CD4-positive, alpha-beta memory T cell (primary cell): ENCODE measurements around the gene SPG11. TPM values are rescaled to one million over a fixed set of nuclear protein-coding genes. Genes with fewer than 3 reads are reported as not detected.

ENCODE experiments used
- CTCF ChIA-PET: fragments of 350-600 bp; sonication (Branson Sonifier 250); formaldehyde crosslinking; loops from one replicate; lab custom pipeline; 2021; ENCODE audit warnings: inconsistent platforms; ENCODE audit not compliant: partially characterized antibody; lab: Charles Lee
- POLR2A ChIA-PET: fragments of 350-600 bp; sonication (Branson Sonifier 250); formaldehyde crosslinking; loops from one replicate; lab custom pipeline; 2021; ENCODE audit not compliant: partially characterized antibody; lab: Charles Lee
- DNase-seq, 5 donors: peaks; one replicate each; pipeline versions ENCODE4 v3.0.0 to v3.0.0-alpha.2; 2020 to 2022; ENCODE audit warnings: mixed read lengths in 1 of 5
- H3K27ac ChIP-seq: one replicate; pipeline ENCODE4 v1.7.0; 2013; ENCODE audit warnings: low read depth, low read length
- H3K27me3 ChIP-seq: 2 replicates; pipeline ENCODE4 v1.7.0; 2013; ENCODE audit warnings: mild to moderate bottlenecking, low read length, moderate library complexity; ENCODE audit not compliant: insufficient read depth
- H3K36me3 ChIP-seq: 2 replicates; pipeline ENCODE4 v1.7.0; 2013; ENCODE audit warnings: mild to moderate bottlenecking, low read length, moderate library complexity; ENCODE audit not compliant: insufficient read depth
- H3K4me1 ChIP-seq: 2 replicates; pipeline ENCODE4 v1.7.0; 2013; ENCODE audit warnings: mild to moderate bottlenecking, low read length, moderate library complexity; ENCODE audit not compliant: insufficient read depth
- H3K4me3 ChIP-seq, 2 donors: one replicate each; pipeline ENCODE4 v1.7.0; 2013; ENCODE audit warnings: low read length in 2 of 2, mild to moderate bottlenecking in 1 of 2
- H3K9me3 ChIP-seq, 2 donors: one replicate each; pipeline ENCODE4 v1.7.0; 2013; ENCODE audit warnings: low read length in 2 of 2, control low read depth in 1 of 2; ENCODE audit not compliant: control insufficient read depth in 1 of 2
- H3K27ac Mint-ChIP-seq, 7 donors: one replicate each; pipeline ENCODE4 v1.8.0; 2020 to 2021; ENCODE audit warnings: mixed read lengths in 7 of 7, mild to moderate bottlenecking in 6 of 7, inconsistent platforms in 3 of 7, moderate library complexity in 3 of 7
- H3K27me3 Mint-ChIP-seq, 2 donors: one replicate each; pipeline ENCODE4 v1.8.0; 2020 to 2021; ENCODE audit warnings: mixed read lengths in 2 of 2
- H3K36me3 Mint-ChIP-seq, 2 donors: one replicate each; pipeline ENCODE4 v1.8.0; 2020 to 2021; ENCODE audit warnings: mixed read lengths in 2 of 2, inconsistent platforms in 1 of 2, mild to moderate bottlenecking in 1 of 2
- H3K4me1 Mint-ChIP-seq, 4 donors: one replicate each; pipeline ENCODE4 v1.8.0; 2020 to 2021; ENCODE audit warnings: mixed read lengths in 4 of 4, mild to moderate bottlenecking in 1 of 4
- H3K4me3 Mint-ChIP-seq, 8 donors: one replicate each; pipeline ENCODE4 v1.8.0; 2020 to 2021; ENCODE audit warnings: mixed read lengths in 8 of 8, mild to moderate bottlenecking in 7 of 8, moderate library complexity in 6 of 8, inconsistent platforms in 3 of 8
- H3K9me3 Mint-ChIP-seq, 8 donors: one replicate each; pipeline ENCODE4 v1.8.0; 2020 to 2021; ENCODE audit warnings: mixed read lengths in 8 of 8, mild to moderate bottlenecking in 5 of 8, inconsistent platforms in 3 of 8, moderate library complexity in 1 of 8
- intact Hi-C: fragments of 100-400 bp; cut with micrococcal nuclease; formaldehyde crosslinking; loops from one replicate; pipeline ENCODE4 v1.15.1; 2023
- polyA plus RNA-seq, 2 donors: library from polyadenylated mRNA; unstranded; fragments of 300-500 nt; fragmentation: Illumina TruSeq; gene quantifications; one replicate each; pipeline ENCODE4 v1.2.3, GENCODE V29; 2021
- total RNA-seq, 2 experiments: library from RNA; stranded (reverse); gene quantifications; one replicate each; pipeline ENCODE4 v1.2.3, GENCODE V29; 2021

The SPG11 gene
- total and polyA plus RNA-seq, 4 experiments from 2014 or later: 12.2 to 121 (median 69.3) TPM

DNA sequence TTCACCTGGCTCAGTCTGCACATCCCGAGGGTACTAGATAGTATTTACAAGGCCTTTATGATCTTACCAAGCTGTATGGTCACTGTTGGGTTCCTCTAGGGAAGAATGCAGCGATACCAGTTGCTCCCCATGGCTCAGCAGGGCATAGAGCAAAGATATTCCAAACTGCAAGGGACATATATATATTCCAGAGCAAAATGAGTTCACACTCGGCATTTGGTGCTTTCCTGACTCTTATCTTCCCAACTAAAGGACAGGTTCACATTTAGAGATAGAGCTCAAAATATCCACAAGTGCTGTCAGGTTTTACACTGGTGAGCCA is 3.5 kb upstream of the SPG11 start:
- Histone ChIP-seq H3K4me1 (peaks cover 88% of the 10 kb centered on the region), H3K36me3 (no peaks in the 10 kb centered on the region), H3K27me3 (no peaks in the 10 kb centered on the region), H3K9me3 (no peaks in the 10 kb centered on the region), H3K27ac (peak overlapping the region; percentile 96), H3K4me3 (peak overlapping the region; percentile 29 to 55)
- no peak for DNase-seq
- H3K27me3 Mint-ChIP-seq: no peaks in the 10 kb centered on the region
- H3K4me3 Mint-ChIP-seq: peak overlapping the region; percentile 67 to 88 (median 80)
- peaks cover under 1 to 12% of the 10 kb centered on the region in 2 donors for H3K36me3 Mint-ChIP-seq
- H3K27ac Mint-ChIP-seq: peak overlapping the region; percentile 92 to 99 (median 96)
- intact Hi-C loops: no loop called here
- POLR2A ChIA-PET: interaction anchor here (5.4 to 51.9 kb wide), 3 partner anchors 16 to 56 kb away, joined by 76 to 5737 read pairs (median 1003); partner anchors contain the start of genes B2M, PATL2 and TRIM69
- H3K9me3 Mint-ChIP-seq: no peaks in the 10 kb centered on the region
- H3K4me1 Mint-ChIP-seq: peaks cover 60 to 89% (median 75%) of the 10 kb centered on the region in 4 donors
- CTCF ChIA-PET: interaction anchor here (1.0 to 12.5 kb wide), 7 partner anchors 8 to 75 kb away, joined by 3 to 821 read pairs (median 41); partner anchors contain the start of genes B2M, PATL2 and TRIM69

DNA sequence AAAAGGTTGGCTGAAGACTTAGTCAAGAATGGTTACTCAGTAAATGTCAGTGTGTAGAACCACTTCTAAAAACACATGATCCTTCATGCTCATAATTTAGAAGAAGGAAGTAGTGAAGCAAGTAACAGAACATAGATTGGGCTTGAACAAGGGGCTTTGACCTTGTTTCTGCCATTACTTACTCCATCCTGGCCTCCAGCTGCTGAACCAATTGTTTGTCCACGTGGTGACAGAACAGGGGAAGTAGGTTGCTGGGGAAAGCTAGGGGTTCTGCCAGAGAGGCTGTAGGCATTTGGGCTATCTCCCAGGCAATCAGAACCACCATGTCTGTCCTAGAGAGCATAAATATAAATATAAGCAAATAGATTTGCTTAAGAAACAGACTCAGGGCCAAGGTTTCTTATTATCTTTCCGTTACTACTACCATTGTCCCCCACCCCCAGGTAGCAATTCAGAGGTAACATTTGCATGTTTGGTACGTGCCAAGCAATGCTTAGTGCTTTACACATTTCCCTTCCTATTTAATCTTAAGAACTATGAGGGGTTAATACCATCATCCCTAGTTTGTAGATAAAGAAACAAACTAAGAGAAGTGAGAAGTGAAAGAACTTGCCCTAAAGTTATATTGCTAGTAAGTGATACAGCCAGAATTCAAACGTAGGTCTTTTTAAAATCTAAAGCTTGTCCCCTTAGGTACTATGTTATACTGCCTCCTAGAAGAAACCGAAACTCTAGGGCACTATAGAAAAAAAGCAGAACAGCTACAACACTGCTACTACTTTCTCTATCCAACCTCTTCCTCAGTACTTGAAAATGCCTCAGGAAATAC is 3.0 kb upstream of the SPG11 start:
- peaks cover 60 to 89% (median 73%) of the 10 kb centered on the region in 4 donors for H3K4me1 Mint-ChIP-seq
- Histone ChIP-seq H3K27ac (peak overlapping the region; percentile 96), H3K9me3 (no peaks in the 10 kb centered on the region), H3K4me3 (peak overlapping the region; percentile 29 to 55), H3K36me3 (no peaks in the 10 kb centered on the region), H3K27me3 (no peaks in the 10 kb centered on the region), H3K4me1 (peaks cover 88% of the 10 kb centered on the region)
- no peaks in the 10 kb centered on the region for H3K9me3 Mint-ChIP-seq
- peak overlapping the region; percentile 92 to 99 (median 96) for H3K27ac Mint-ChIP-seq
- intact Hi-C loops: loop anchor here (1.0 kb wide), 1 partner anchor 11 kb away; no protein-coding TSS in a partner anchor
- H3K36me3 Mint-ChIP-seq: peaks cover 0 to 11% of the 10 kb centered on the region in 2 donors
- H3K27me3 Mint-ChIP-seq: no peaks in the 10 kb centered on the region
- H3K4me3 Mint-ChIP-seq: peak overlapping the region; percentile 67 to 88 (median 80)
- peak in 4 of 5 donors; percentile 32 to 49 (median 44) for DNase-seq
- ChIA-PET CTCF (interaction anchor here (1.0 to 12.5 kb wide), 8 partner anchors 9 to 74 kb away, joined by 3 to 821 read pairs (median 24); partner anchors contain the start of genes B2M, PATL2 and TRIM69), POLR2A (interaction anchor here (5.4 to 51.9 kb wide), 3 partner anchors 16 to 56 kb away, joined by 76 to 5737 read pairs (median 1003); partner anchors contain the start of genes B2M, PATL2 and TRIM69)

DNA sequence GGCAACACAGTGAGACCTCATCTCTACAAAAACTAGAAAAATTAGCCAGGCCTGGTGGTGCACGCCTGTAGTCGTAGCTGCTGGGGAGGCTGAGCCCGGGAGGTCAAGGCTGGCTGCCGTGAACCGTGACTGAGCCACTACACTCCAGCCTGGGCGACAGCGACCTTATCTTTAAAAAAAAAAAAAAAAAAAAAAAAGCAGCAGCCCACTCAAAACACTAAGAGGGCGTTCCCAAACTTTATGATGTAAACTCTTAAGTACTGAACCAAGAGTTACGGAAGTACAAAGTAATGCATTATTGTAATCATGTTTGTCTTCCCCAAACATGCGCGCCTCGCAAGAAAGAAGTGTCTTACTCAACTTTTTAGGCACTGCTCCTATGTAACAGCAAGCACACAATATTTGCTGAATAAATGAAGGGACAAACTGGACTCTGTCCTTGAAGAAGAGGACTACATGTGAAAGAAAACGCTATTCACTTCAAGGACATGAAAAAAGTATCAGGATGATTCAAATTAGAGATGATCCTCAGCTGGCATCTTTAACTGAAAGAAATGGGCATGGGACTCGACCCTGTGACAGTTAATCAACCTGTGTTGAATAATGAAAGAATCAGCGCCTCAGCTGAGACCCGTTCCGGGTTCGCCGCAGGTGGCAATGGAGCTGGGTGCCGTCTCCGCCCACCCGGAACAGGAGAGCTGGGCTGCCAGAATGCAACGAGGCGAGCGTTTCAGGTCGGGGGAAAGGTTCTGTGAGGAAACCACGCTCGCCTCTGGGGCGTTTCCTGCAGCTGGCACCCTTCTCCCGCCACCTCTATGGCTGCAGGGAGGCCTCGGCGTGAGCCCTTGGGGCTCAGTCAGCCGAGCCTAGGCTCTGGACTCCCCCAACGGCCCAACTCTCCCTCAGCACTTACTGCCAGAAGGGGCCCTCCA is 718 bp downstream of the SPG11 start:
- DNase-seq: peak; percentile 85 to 92 (median 88)
- Mint-ChIP-seq H3K4me1 (peaks cover 38 to 66% (median 49%) of the 10 kb centered on the region in 4 donors), H3K9me3 (no peaks in the 10 kb centered on the region), H3K4me3 (peak overlapping the region; percentile 94 to 99 (median 98)), H3K27me3 (no peaks in the 10 kb centered on the region), H3K27ac (peak overlapping the region; percentile 93 to 100 (median 97)), H3K36me3 (peaks cover 12 to 24% of the 10 kb centered on the region in 2 donors)
- ChIA-PET POLR2A (interaction anchor here (0.5 to 51.9 kb wide), 28 partner anchors 8 to 535 kb away, joined by 3 to 5737 read pairs (median 6); partner anchors contain the start of genes B2M, EIF3J, PATL2 and TRIM69), CTCF (interaction anchor here (0.6 to 12.5 kb wide), 23 partner anchors 10 to 130 kb away, joined by 3 to 821 read pairs (median 7); partner anchors contain the start of genes B2M, PATL2 and TRIM69)
- Histone ChIP-seq H3K36me3 (peaks cover 3% of the 10 kb centered on the region), H3K4me3 (peak overlapping the region; percentile 49 to 81), H3K27ac (peak overlapping the region; percentile 96), H3K4me1 (peaks cover 60% of the 10 kb centered on the region), H3K9me3 (no peaks in the 10 kb centered on the region), H3K27me3 (no peaks in the 10 kb centered on the region)
- intact Hi-C loops: loop anchor here (1.0 to 5.0 kb wide), 8 partner anchors 14 to 125 kb away; partner anchors contain the start of genes B2M, EIF3J and PATL2

DNA sequence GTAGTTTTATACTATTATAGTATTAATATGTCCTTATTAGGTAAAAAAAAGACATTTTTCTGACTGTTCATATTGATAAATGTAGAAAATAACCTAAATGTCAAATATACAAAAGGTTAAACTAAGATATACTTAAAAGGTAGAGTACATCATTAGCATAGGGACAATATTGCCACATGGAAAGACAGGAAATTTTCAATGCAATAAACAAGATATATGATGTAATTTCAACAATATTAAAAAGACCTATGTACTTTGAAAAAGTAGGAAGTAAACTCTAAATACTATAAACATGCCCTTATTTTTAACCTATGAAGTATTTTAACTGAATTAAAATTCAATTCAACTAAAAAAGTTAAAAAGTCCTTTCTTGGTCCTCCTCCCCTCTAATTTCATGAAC is 1.9 kb downstream of the SPG11 start:
- H3K4me3 Mint-ChIP-seq: peak overlapping the region in 7 of 8 donors; percentile 2 to 98 (median 55)
- no peaks in the 10 kb centered on the region for H3K9me3 Mint-ChIP-seq
- CTCF ChIA-PET: interaction anchor here (1.0 to 12.5 kb wide), 5 partner anchors 21 to 78 kb away, joined by 3 to 821 read pairs (median 8); partner anchors contain the start of genes B2M, PATL2 and TRIM69
- Histone ChIP-seq H3K27ac (no peak overlapping the region), H3K36me3 (peaks cover 10% of the 10 kb centered on the region), H3K27me3 (no peaks in the 10 kb centered on the region), H3K4me3 (no peak overlapping the region), H3K4me1 (peaks cover 50% of the 10 kb centered on the region), H3K9me3 (no peaks in the 10 kb centered on the region)
- no peaks in the 10 kb centered on the region for H3K27me3 Mint-ChIP-seq
- peaks cover 19 to 32% of the 10 kb centered on the region in 2 donors for H3K36me3 Mint-ChIP-seq
- peaks cover 30 to 55% (median 42%) of the 10 kb centered on the region in 4 donors for H3K4me1 Mint-ChIP-seq
- no peak for DNase-seq
- H3K27ac Mint-ChIP-seq: peak overlapping the region; percentile 67 to 100 (median 89)
- intact Hi-C loops: loop anchor here (5.0 kb wide), 2 partner anchors 84 to 124 kb away; partner anchors contain the start of gene EIF3J
- POLR2A ChIA-PET: interaction anchor here (1.3 to 51.9 kb wide), 3 partner anchors 21 to 86 kb away, joined by 5 to 5737 read pairs (median 1003); partner anchors contain the start of genes B2M, PATL2 and TRIM69

DNA sequence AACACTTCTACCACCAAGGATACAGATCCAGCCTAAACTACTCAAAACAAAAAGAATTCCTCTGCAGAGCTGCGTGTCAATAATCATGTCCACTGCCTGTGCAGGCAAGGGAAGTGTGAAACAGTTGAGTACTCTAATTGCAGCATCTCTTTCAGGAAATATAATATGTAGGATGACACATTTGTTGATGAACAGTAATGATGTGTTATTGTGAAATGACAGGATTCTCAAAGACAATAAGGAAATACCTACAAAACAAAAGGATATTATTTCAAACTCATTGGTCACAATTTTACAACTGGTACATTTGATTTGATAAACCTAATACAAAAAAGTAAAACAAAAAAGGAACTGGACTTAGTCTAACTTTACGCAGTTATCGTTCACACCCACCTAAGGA is 4.4 kb downstream of the SPG11 start:
- peak overlapping the region in 1 of 7 donors; percentile 29 for H3K27ac Mint-ChIP-seq
- ChIA-PET POLR2A (interaction anchor here (1.0 to 51.9 kb wide), 2 partner anchors 31 to 64 kb away, joined by 5 to 5737 read pairs; partner anchors contain the start of genes B2M, PATL2 and TRIM69), CTCF (interaction anchor here (2.7 to 12.5 kb wide), 2 partner anchors 9 to 64 kb away, joined by 7 to 821 read pairs; partner anchors contain the start of genes B2M, PATL2 and TRIM69)
- no peak for DNase-seq
- intact Hi-C loops: no loop called here
- no peaks in the 10 kb centered on the region for H3K27me3 ChIP-seq
- no peaks in the 10 kb centered on the region for H3K9me3 ChIP-seq
- peaks cover 29 to 45% of the 10 kb centered on the region in 2 donors for H3K36me3 Mint-ChIP-seq
- peaks cover 24% of the 10 kb centered on the region for H3K4me1 ChIP-seq
- H3K27ac ChIP-seq: no peak overlapping the region
- no peaks in the 10 kb centered on the region for H3K9me3 Mint-ChIP-seq
- no peak overlapping the region for H3K4me3 ChIP-seq
- H3K4me3 Mint-ChIP-seq: peak overlapping the region in 1 of 8 donors; percentile 5
- peaks cover 22% of the 10 kb centered on the region for H3K36me3 ChIP-seq
- no peaks in the 10 kb centered on the region for H3K27me3 Mint-ChIP-seq
- peaks cover 19 to 42% (median 30%) of the 10 kb centered on the region in 4 donors for H3K4me1 Mint-ChIP-seq

DNA sequence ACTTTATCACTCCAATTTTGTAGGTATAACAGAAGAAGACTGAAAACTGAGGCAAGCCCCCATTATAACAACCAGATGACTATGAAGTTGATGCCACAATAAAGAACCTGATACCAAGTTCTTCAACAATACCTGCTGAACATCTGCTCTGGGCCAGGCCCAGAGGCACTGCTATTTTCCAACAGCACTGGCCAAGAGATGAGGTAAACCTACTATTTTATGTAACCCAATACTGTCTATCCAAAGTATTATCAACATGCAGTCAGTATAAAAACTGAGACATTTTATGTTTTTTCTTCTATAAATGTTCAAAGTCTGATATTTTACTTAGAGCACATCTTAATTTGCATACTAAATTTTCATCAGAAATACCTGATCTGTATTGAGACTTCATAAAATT is 6.1 kb downstream of the SPG11 start:
- ChIA-PET POLR2A (interaction anchor here (0.6 to 51.9 kb wide), 3 partner anchors 33 to 94 kb away, joined by 3 to 5737 read pairs (median 3); partner anchors contain the start of genes B2M, PATL2 and TRIM69), CTCF (interaction anchor here (0.5 to 12.5 kb wide), 4 partner anchors 65 to 74 kb away, joined by 3 to 821 read pairs (median 4); partner anchors contain the start of genes B2M, PATL2 and TRIM69)
- Histone ChIP-seq H3K36me3 (peaks cover 22% of the 10 kb centered on the region), H3K9me3 (no peaks in the 10 kb centered on the region), H3K4me3 (no peak overlapping the region), H3K27me3 (no peaks in the 10 kb centered on the region), H3K27ac (no peak overlapping the region), H3K4me1 (peaks cover 18% of the 10 kb centered on the region)
- peaks cover 37 to 46% of the 10 kb centered on the region in 2 donors for H3K36me3 Mint-ChIP-seq
- DNase-seq: no peak
- H3K4me3 Mint-ChIP-seq: no peak overlapping the region
- no peak overlapping the region for H3K27ac Mint-ChIP-seq
- no peaks in the 10 kb centered on the region for H3K27me3 Mint-ChIP-seq
- intact Hi-C loops: no loop called here
- no peaks in the 10 kb centered on the region for H3K9me3 Mint-ChIP-seq
- peaks cover 23 to 36% (median 32%) of the 10 kb centered on the region in 4 donors for H3K4me1 Mint-ChIP-seq
